WTC11 (cell line): ENCODE results near the gene DMXL2. TPM values are rescaled to one million over a fixed set of nuclear protein-coding genes. Genes with fewer than 3 reads are reported as not detected.
A peak's percentile ranks its signal among the peaks of the same experiment; 100 is the strongest.

Source experiments
- ATAC-seq: fragments of 200-7000 bp; cut with Tn5 transposase; 2 replicates; pipeline ENCODE4 v1.10.0; 2021; ENCODE audit warnings: mild to moderate bottlenecking, moderate library complexity
- CTCF ChIA-PET: fragments of 300-600 bp; sonication (Branson Sonifier 250); formaldehyde crosslinking; loops from one replicate; lab custom pipeline; 2021; ENCODE audit warnings: antibody characterized with exemption; lab: Charles Lee
- POLR2A ChIA-PET: fragments of 350-600 bp; sonication (Branson Sonifier 250); formaldehyde crosslinking; loops from one replicate; lab custom pipeline; 2021; ENCODE audit warnings: antibody characterized with exemption; lab: Charles Lee
- DNase-seq: peaks from one replicate; pipeline ENCODE4 v3.0.0; 2021; ENCODE audit warnings: low spot score
- H3K27ac Mint-ChIP-seq: 2 replicates; pipeline ENCODE4 v1.8.0; 2021; ENCODE audit warnings: mixed read lengths
- H3K27me3 Mint-ChIP-seq: 2 replicates; pipeline ENCODE4 v1.8.0; 2021; ENCODE audit warnings: low read depth, mild to moderate bottlenecking, moderate library complexity, mixed read lengths
- H3K36me3 Mint-ChIP-seq: 2 replicates; pipeline ENCODE4 v1.8.0; 2021; ENCODE audit warnings: mixed read lengths
- H3K4me1 Mint-ChIP-seq: 2 replicates; pipeline ENCODE4 v1.8.0; 2022; ENCODE audit warnings: mixed read lengths
- H3K4me3 Mint-ChIP-seq: 2 replicates; pipeline ENCODE4 v1.8.0; 2021; ENCODE audit warnings: mild to moderate bottlenecking, moderate library complexity, mixed read lengths
- H3K9me3 Mint-ChIP-seq: 2 replicates; pipeline ENCODE4 v1.8.0; 2021; ENCODE audit warnings: mixed read lengths
- AFF4 ChIP-seq: sonication (generic); formaldehyde crosslinking; IDR thresholded peaks from 2 replicates; pipeline ENCODE4 v1.8.1; 2023; ENCODE audit warnings: mild to moderate bottlenecking, missing genetic modification reagents, borderline replicate concordance
- ATF2 ChIP-seq: sonication (generic); formaldehyde crosslinking; IDR thresholded peaks from 2 replicates; pipeline ENCODE4 v1.8.1; 2022; ENCODE audit warnings: low read depth, missing genetic modification reagents, borderline replicate concordance
- ATF6 ChIP-seq: sonication (generic); formaldehyde crosslinking; IDR thresholded peaks from 2 replicates; pipeline ENCODE4 v1.8.1; 2023; ENCODE audit warnings: mild to moderate bottlenecking, missing genetic modification reagents
- CBFB ChIP-seq: sonication (generic); formaldehyde crosslinking; IDR thresholded peaks from 2 replicates; pipeline ENCODE4 v1.8.1; 2022; ENCODE audit warnings: mild to moderate bottlenecking, low read depth, missing genetic modification reagents
- CDX4 ChIP-seq: fragments of 250-450 bp; sonication (Bioruptor Pico); IDR thresholded peaks from 2 replicates; pipeline ENCODE4 v1.9.0; 2021; ENCODE audit warnings: moderate library complexity, mild to moderate bottlenecking, inconsistent platforms, borderline replicate concordance
- CREB1 ChIP-seq: sonication (generic); formaldehyde crosslinking; IDR thresholded peaks from 2 replicates; pipeline ENCODE4 v1.8.0; 2023; ENCODE audit warnings: mild to moderate bottlenecking, missing genetic modification reagents
- FOXP1 ChIP-seq: sonication (generic); formaldehyde crosslinking; IDR thresholded peaks from 2 replicates; pipeline ENCODE4 v1.8.0; 2022; ENCODE audit warnings: missing genetic modification reagents, mild to moderate bottlenecking, moderate library complexity, borderline replicate concordance
- HMGXB4 ChIP-seq: sonication (generic); formaldehyde crosslinking; IDR thresholded peaks from 2 replicates; pipeline ENCODE4 v1.8.1; 2023; ENCODE audit warnings: mild to moderate bottlenecking, moderate library complexity, missing genetic modification reagents
- NFE2L1 ChIP-seq: sonication (generic); formaldehyde crosslinking; IDR thresholded peaks from 2 replicates; pipeline ENCODE4 v1.8.1; 2023; ENCODE audit warnings: missing genetic modification reagents
- PRDM15 ChIP-seq: sonication (generic); formaldehyde crosslinking; IDR thresholded peaks from 2 replicates; pipeline ENCODE4 v1.8.0; 2022; ENCODE audit warnings: missing genetic modification reagents
- ZBTB43 ChIP-seq: sonication (generic); formaldehyde crosslinking; IDR thresholded peaks from 2 replicates; pipeline ENCODE4 v1.8.1; 2023; ENCODE audit warnings: mild to moderate bottlenecking, missing genetic modification reagents
- ZNF138 ChIP-seq: sonication (generic); formaldehyde crosslinking; conservative IDR thresholded peaks from 2 replicates; pipeline ENCODE4 v1.8.1; 2022; ENCODE audit warnings: mild to moderate bottlenecking, moderate library complexity, missing genetic modification reagents
- ZNF232 ChIP-seq: sonication (generic); formaldehyde crosslinking; IDR thresholded peaks from 2 replicates; pipeline ENCODE4 v1.8.0; 2022; ENCODE audit warnings: mild to moderate bottlenecking, missing genetic modification reagents
- ZSCAN18 ChIP-seq: fragments of 250-450 bp; sonication (Bioruptor Pico); IDR thresholded peaks from 2 replicates; pipeline ENCODE4 v2.1.2; 2022; ENCODE audit warnings: mild to moderate bottlenecking, moderate library complexity
- total RNA-seq: library from RNA; stranded (reverse); gene quantifications from 3 replicates; pipeline ENCODE4 v1.2.3, GENCODE V29; 2021

The DMXL2 gene
- total RNA-seq, 1 experiment from 2014 or later = 10.4 TPM

- no peak for TF ChIP-seq PRDM15
- no peak for TF ChIP-seq NFE2L1 (CRISPR knock-in tag)
- TF ChIP-seq ZNF232 (CRISPR knock-in tag) = no peak
- no peak for TF ChIP-seq CDX4 (CRISPR knock-in tag)
- TF ChIP-seq ZSCAN18 = no peak
- TF ChIP-seq ATF6 = no peak
- no peak for TF ChIP-seq ZNF138 (CRISPR knock-in tag)
- no peak for TF ChIP-seq ATF2 (CRISPR knock-in tag)
Observed at GRCh38 chr15:51623386-51623938, 891 bp upstream of the DMXL2 start (continued).

GRCh38 chr15:51621936-51622603 is 501 bp downstream of the DMXL2 start:
- H3K9me3 Mint-ChIP-seq = no peaks in the 10 kb centered on the region
- ChIA-PET CTCF (interaction anchor here (1.0 to 1.6 kb wide), 4 partner anchors 11 to 154 kb away, joined by 4 to 9 read pairs (median 8); no protein-coding TSS in a partner anchor), POLR2A (interaction anchor here (0.5 to 1.3 kb wide), 3 partner anchors 25 to 60 kb away, joined by 3 to 6 read pairs (median 3); partner anchors contain the start of gene SCG3)
- peak overlapping the region; percentile 95 for H3K4me3 Mint-ChIP-seq
- DNase-seq (peak; percentile 46), ATAC-seq (peak; percentile 69)
- no peak overlapping the region for H3K27ac Mint-ChIP-seq
- H3K27me3 Mint-ChIP-seq = peaks cover 46% of the 10 kb centered on the region
- H3K4me1 Mint-ChIP-seq = peaks cover 22% of the 10 kb centered on the region
- no peaks in the 10 kb centered on the region for H3K36me3 Mint-ChIP-seq
- TF ChIP-seq FOXP1 (CRISPR knock-in tag) (0 out of 2 replicates have a peak, but pooled peaks have one; percentile 24), HMGXB4 (peak; percentile 57; the same call in 1 of the 2 replicates), AFF4 (no peak; the same call in 1 of the 2 replicates), CBFB (no peak), NFE2L1 (CRISPR knock-in tag) (0 out of 2 replicates have a peak, but pooled peaks have one; percentile 28), ZBTB43 (CRISPR knock-in tag) (0 out of 2 replicates have a peak, but pooled peaks have one; percentile 9), CREB1 (CRISPR knock-in tag) (no peak)
- TF ChIP-seq, all 79 proteins: peak for 4
